ENCODE results near the gene DCAF8.

The DCAF8 gene

DNA sequence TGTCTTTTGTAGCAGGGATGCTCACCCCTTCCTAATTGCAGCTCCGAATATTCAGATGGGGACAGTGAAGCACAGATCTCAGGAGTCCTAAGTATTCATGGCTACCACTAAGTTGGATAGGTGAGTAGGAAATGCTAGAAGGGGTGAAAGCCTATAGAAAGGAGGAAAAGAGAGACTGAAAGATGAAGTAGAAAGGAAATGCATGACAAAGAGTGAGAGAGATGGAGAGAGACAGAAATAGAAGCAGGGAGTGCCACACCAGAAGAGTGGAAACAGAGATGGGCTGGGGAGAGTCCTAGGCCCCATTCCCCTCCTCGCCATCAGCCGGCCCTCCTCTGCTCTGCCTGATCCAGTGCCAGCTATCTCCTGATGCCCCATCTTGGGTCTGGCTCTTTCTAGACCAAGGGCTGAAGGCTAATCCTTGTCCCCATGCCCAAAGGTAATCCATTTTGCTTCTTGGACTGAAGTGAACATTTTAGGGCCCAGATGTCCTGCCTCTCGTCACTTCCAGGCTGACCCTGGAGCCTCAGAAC is 55.2 kb downstream of the DCAF8 start:
- Histone ChIP-seq H3K4me1 (ENCODE audit: low read length) (peaks cover 58% of the 10 kb centered on the region), H3K9ac (ENCODE audit: low read length) (peak overlapping the region; percentile 98; the same call in 1 of the 2 replicates)

DNA sequence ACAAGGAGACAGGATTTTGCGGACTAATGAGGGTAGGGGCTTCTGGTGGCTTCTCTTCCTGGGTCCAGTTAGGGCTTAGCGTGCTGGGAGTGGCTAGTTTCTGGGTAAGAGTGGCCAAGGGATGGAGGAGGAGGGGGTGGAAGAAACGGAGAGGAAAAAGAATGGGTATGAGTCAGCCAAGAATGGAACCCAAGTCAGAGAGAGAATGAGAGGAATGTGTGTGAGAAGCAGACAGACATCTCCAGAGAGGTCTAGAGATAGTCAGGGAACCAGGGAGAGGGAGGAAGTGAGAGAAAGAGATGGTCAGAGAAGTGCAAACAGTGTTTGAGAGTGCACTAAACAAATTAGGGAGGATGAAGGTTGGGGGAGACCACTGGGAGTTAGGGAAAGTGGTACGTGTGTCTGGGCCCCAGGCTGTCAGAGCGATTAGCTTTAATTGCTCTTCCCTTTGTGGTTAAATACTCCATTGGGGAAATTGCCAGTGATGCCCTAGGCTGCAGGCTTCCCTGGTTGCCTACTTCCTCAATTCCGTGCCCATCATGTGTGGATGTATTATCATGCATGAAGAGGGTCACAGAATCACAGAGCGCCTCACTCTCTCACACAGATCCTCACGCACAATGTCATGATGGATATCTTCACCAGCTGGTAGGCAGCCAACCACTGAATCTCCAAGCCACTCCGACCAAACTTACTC is 55.8 kb downstream of the DCAF8 start:
- Histone ChIP-seq H3K4me2 (ENCODE audit: low read length) (peak overlapping the region; percentile 99), H3K27ac (ENCODE audit: low read length) (peak overlapping the region; percentile 96), H2AFZ (ENCODE audit: low read depth, low read length) (no peak overlapping the region), H3K36me3 (replicated peaks; ENCODE audit: low read depth, low read length) (peaks cover 52% of the 10 kb centered on the region), H3K79me2 (ENCODE audit: low read length) (peaks cover 64% of the 10 kb centered on the region), H3K9me3 (ENCODE audit: insufficient read depth, low read length) (no peaks in the 10 kb centered on the region), H4K20me1 (ENCODE audit: insufficient read depth, low read length) (peaks cover 55% of the 10 kb centered on the region), H3K27me3 (ENCODE audit: low read depth, low read length) (no peaks in the 10 kb centered on the region), H3K9ac (ENCODE audit: low read length) (peak overlapping the region; percentile 98), H3K4me1 (ENCODE audit: low read length) (peaks cover 58% of the 10 kb centered on the region), H3K4me3 (ENCODE audit: low read length) (peak overlapping the region; percentile 89)
- TF ChIP-seq, protein P1, sequence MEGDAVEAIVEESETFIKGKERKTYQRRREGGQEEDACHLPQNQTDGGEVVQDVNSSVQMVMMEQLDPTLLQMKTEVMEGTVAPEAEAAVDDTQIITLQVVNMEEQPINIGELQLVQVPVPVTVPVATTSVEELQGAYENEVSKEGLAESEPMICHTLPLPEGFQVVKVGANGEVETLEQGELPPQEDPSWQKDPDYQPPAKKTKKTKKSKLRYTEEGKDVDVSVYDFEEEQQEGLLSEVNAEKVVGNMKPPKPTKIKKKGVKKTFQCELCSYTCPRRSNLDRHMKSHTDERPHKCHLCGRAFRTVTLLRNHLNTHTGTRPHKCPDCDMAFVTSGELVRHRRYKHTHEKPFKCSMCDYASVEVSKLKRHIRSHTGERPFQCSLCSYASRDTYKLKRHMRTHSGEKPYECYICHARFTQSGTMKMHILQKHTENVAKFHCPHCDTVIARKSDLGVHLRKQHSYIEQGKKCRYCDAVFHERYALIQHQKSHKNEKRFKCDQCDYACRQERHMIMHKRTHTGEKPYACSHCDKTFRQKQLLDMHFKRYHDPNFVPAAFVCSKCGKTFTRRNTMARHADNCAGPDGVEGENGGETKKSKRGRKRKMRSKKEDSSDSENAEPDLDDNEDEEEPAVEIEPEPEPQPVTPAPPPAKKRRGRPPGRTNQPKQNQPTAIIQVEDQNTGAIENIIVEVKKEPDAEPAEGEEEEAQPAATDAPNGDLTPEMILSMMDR (IDR thresholded peaks at IDR 0.05; ENCODE audit: low read depth, low read length): no peak
- TF ChIP-seq EZH2phosphoT487 (IDR thresholded peaks at IDR 0.05; ENCODE audit: low read depth): no peak

More for the DNA sequence above, 55.2 kb downstream of the DCAF8 start:
- Histone ChIP-seq H3K27ac (ENCODE audit: low read length) (peak overlapping the region; percentile 96), H3K27me3 (ENCODE audit: low read depth, low read length) (no peaks in the 10 kb centered on the region), H3K79me2 (ENCODE audit: low read length) (peaks cover 64% of the 10 kb centered on the region), H3K4me2 (ENCODE audit: low read length) (peak overlapping the region; percentile 99), H3K4me3 (ENCODE audit: low read length) (peak overlapping the region; percentile 89), H3K36me3 (replicated peaks; ENCODE audit: low read depth, low read length) (peaks cover 58% of the 10 kb centered on the region), H3K9me3 (ENCODE audit: insufficient read depth, low read length) (no peaks in the 10 kb centered on the region), H4K20me1 (ENCODE audit: insufficient read depth, low read length) (peaks cover 59% of the 10 kb centered on the region), H2AFZ (ENCODE audit: low read depth, low read length) (no peak overlapping the region)
- no peak for TF ChIP-seq EZH2phosphoT487 (IDR thresholded peaks at IDR 0.05; ENCODE audit: low read depth)
- TF ChIP-seq, protein P1 (IDR thresholded peaks at IDR 0.05; ENCODE audit: low read depth, low read length): no peak

DNA sequence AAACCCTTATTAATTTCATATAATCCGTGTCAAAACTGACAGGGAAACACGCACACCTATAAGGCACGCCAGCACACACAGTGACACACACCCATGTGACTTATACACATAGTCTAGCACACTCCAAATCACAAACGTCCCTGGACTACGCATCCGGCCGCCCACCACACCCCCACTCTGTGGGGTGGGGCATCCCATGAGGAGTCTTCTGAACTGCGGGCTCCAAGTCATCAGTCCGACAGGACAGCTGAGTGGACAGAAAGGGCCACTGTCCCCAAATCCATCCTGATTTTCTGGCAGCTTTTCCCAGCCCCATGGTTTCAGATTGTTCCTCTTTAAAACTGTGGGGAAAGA is 56.3 kb downstream of the DCAF8 start:
- Histone ChIP-seq H3K4me1 (ENCODE audit: low read length) (peaks cover 58% of the 10 kb centered on the region), H3K9me3 (ENCODE audit: insufficient read depth, low read length) (no peaks in the 10 kb centered on the region), H4K20me1 (ENCODE audit: insufficient read depth, low read length) (peaks cover 50% of the 10 kb centered on the region), H3K27me3 (ENCODE audit: low read depth, low read length) (no peaks in the 10 kb centered on the region), H3K4me2 (ENCODE audit: low read length) (peak overlapping the region; percentile 99), H3K79me2 (ENCODE audit: low read length) (peaks cover 59% of the 10 kb centered on the region), H3K4me3 (ENCODE audit: low read length) (peak overlapping the region; percentile 89), H2AFZ (ENCODE audit: low read depth, low read length) (no peak overlapping the region), H3K36me3 (replicated peaks; ENCODE audit: low read depth, low read length) (peaks cover 47% of the 10 kb centered on the region), H3K27ac (ENCODE audit: low read length) (peak overlapping the region; percentile 96), H3K9ac (ENCODE audit: low read length) (peak overlapping the region; percentile 98)
- TF ChIP-seq, protein P1 (IDR thresholded peaks at IDR 0.05; ENCODE audit: low read depth, low read length): no peak
- no peak for TF ChIP-seq EZH2phosphoT487 (IDR thresholded peaks at IDR 0.05; ENCODE audit: low read depth)

DNA sequence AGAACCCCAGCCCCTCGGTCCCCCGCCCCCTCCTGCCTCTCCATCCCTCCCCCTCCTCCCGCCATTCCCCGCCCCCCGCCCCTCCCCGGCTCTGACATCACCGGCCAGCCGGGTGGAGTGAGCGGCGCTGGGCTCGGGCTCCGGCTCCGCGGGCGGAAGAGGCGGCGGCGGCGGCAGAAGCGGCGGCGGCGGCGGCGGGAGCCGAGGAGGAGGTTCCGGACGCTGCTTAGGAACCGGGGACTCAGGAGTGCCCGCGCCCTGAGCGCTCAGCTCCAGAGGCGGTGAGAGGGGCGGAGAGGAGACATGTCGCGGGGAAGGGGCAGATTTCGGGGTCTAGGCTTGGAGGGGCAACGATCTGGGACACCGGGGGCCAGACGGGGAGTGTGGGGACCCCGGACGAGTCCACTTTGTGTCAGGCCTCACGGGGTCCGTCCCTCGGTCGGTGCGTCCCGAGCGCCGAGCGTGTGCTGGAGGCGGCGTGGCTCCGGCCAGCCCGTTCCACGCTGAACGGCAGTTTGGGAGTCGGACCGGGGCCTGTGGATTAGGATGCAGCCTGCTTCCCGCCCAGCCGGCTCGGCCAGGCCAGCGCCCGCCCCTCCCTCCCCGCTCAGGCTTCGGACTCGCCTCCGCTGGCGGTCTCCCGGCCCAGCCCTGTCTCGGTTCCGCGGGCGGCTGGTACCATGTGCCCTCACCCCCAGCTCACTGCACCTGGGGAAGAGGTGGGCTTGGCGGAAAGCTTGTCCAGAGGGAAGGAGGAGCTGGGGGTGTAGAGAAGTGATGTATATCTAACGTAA is 56.9 kb downstream of the DCAF8 start, which contains the start of gene PEA15:
TSS of gene PEA15 (plus strand) at position 143 of the 794 bp plus-strand sequence. CDS start 6,161 bp downstream, outside the sequence.
- Histone ChIP-seq H3K27ac (ENCODE audit: low read length) (peak within 1 kb of the TSS; percentile 96), H3K36me3 (replicated peaks; ENCODE audit: low read depth, low read length) (peaks cover 41% of the 10 kb centered on the region), H3K9ac (ENCODE audit: low read length) (peak within 1 kb of the TSS; percentile 98)

More for the DNA sequence above, 56.9 kb downstream of the DCAF8 start, which contains the start of gene PEA15:
- Histone ChIP-seq H2AFZ (ENCODE audit: low read depth, low read length) (no peak within 1 kb of the TSS), H3K79me2 (ENCODE audit: low read length) (peaks cover 53% of the 10 kb centered on the region), H4K20me1 (ENCODE audit: insufficient read depth, low read length) (peaks cover 44% of the 10 kb centered on the region), H3K27me3 (ENCODE audit: low read depth, low read length) (no peaks in the 10 kb centered on the region), H3K4me1 (ENCODE audit: low read length) (peaks cover 58% of the 10 kb centered on the region), H3K9me3 (ENCODE audit: insufficient read depth, low read length) (no peaks in the 10 kb centered on the region), H3K4me2 (ENCODE audit: low read length) (peak within 1 kb of the TSS; percentile 99), H3K4me3 (ENCODE audit: low read length) (peak within 1 kb of the TSS; percentile 89)
- TF ChIP-seq EZH2phosphoT487 (IDR thresholded peaks at IDR 0.05; ENCODE audit: low read depth): no peak
- TF ChIP-seq, protein P1 (IDR thresholded peaks at IDR 0.05; ENCODE audit: low read depth, low read length): no peak
